ENCODE measurements around the gene TRIM72.

DNA sequence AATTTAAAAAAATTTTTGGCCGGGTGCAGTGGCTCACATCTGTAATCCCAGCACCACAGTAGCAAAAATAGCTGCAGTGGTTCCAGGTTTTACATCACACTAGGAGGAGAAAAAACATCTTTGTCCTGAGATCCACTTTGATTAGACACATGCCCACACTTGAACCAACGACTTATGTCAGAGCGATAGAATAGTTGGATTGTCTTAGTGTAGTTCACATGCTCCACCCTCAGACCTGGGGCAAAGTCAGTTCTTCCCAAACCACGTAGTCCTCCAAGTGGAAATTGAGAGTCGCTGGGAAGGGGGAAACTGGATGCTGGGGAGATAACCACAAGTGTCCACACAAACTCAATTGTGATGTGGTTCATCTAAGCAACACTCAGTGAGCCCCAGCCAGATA, 34.4 kb downstream of the TRIM72 start:
- TF ChIP-seq ZNF232 (CRISPR knock-in tag; IDR thresholded peaks at IDR 0.05): no peak
- no peak for TF ChIP-seq ZBTB21 (CRISPR knock-in tag; IDR thresholded peaks at IDR 0.05; ENCODE audit: borderline replicate concordance)
